Tibial nerve (tissue), 4 donors: ENCODE data around the gene ATRNL1.

ENCODE experiments used
- EP300 ChIP-seq, 2 donors: sonication (generic); formaldehyde crosslinking; IDR thresholded peaks; one replicate each; pipeline ENCODE4 v1.6.1; 2017; ENCODE audit warnings: antibody characterized with exemption in 2 of 2, mild to moderate bottlenecking in 1 of 2
- POLR2A ChIP-seq, 2 donors: fragments of 450-650 bp; IDR thresholded peaks; one replicate each; pipeline ENCODE4 v1.6.1; 2017; ENCODE audit warnings: antibody characterized with exemption in 2 of 2, mild to moderate bottlenecking in 2 of 2, moderate library complexity in 2 of 2
- TF ChIP-seq, protein P1 (sequence below), 5 experiments: fragments of 200-600 bp in 3 of 5; fragments of 450-650 bp in 2 of 5; sonication (generic) in 3 of 5; IDR thresholded peaks; one replicate each; pipeline ENCODE4 v1.5.1; 2016 to 2019; ENCODE audit warnings: antibody characterized with exemption in 5 of 5, mild to moderate bottlenecking in 3 of 5, moderate library complexity in 2 of 5

DNA sequence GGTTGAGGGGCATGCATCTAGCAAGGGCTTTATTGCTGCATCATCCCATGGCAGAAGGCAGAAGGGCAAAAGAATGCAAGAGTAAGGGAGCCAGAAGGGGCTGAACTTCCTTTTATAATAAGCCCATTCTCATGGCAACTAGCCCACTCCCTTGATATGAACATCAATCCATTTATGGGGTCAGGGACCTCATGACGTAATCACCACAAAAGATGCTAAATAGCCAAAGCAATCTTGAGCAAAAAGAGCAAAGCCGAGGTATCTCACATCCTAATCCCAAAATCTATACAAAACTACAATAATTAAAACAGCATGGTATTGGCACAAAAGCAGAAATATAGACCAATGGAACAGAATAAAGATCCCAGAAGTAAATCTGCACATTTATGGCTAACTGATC is 499.9 kb downstream of the ATRNL1 start:
- TF ChIP-seq, protein P1, sequence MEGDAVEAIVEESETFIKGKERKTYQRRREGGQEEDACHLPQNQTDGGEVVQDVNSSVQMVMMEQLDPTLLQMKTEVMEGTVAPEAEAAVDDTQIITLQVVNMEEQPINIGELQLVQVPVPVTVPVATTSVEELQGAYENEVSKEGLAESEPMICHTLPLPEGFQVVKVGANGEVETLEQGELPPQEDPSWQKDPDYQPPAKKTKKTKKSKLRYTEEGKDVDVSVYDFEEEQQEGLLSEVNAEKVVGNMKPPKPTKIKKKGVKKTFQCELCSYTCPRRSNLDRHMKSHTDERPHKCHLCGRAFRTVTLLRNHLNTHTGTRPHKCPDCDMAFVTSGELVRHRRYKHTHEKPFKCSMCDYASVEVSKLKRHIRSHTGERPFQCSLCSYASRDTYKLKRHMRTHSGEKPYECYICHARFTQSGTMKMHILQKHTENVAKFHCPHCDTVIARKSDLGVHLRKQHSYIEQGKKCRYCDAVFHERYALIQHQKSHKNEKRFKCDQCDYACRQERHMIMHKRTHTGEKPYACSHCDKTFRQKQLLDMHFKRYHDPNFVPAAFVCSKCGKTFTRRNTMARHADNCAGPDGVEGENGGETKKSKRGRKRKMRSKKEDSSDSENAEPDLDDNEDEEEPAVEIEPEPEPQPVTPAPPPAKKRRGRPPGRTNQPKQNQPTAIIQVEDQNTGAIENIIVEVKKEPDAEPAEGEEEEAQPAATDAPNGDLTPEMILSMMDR (IDR thresholded peaks at IDR 0.05): no peak
- no peak for TF ChIP-seq POLR2A (IDR thresholded peaks at IDR 0.05)
- no peak for TF ChIP-seq EP300 (IDR thresholded peaks at IDR 0.05)
